22Rv1 (cell line): ENCODE data around the gene APOLD1.

ENCODE experiments used
- ZFX ChIP-seq: fragments of 450-650 bp; IDR thresholded peaks from 2 replicates; pipeline ENCODE4 v1.6.1; 2017; ENCODE audit warnings: antibody characterized with exemption, borderline replicate concordance
- TF ChIP-seq, protein P1 (sequence below): fragments of 450-650 bp; IDR thresholded peaks from 2 replicates; pipeline ENCODE4 v1.5.1; 2017; ENCODE audit warnings: mild to moderate bottlenecking

DNA sequence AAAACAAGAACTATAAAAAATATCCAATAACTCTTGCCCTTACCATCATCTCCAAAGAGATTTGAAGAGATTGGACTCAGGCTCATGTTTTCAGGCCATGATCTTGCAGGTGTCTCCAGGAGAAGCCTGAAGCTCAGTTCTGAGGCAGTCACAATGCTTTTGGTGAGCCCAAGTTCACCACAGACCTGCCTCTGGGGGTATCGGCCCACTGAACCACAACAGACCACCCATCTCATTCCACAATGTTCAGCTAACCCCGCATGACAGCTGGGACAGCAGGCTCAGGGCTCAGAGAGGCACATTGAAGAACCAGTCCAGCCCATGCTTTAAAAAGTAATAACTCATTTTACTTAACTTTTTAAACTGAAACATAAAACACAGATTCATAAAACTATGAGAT lies 28.3 kb upstream of the APOLD1 start:
- TF ChIP-seq, protein P1, sequence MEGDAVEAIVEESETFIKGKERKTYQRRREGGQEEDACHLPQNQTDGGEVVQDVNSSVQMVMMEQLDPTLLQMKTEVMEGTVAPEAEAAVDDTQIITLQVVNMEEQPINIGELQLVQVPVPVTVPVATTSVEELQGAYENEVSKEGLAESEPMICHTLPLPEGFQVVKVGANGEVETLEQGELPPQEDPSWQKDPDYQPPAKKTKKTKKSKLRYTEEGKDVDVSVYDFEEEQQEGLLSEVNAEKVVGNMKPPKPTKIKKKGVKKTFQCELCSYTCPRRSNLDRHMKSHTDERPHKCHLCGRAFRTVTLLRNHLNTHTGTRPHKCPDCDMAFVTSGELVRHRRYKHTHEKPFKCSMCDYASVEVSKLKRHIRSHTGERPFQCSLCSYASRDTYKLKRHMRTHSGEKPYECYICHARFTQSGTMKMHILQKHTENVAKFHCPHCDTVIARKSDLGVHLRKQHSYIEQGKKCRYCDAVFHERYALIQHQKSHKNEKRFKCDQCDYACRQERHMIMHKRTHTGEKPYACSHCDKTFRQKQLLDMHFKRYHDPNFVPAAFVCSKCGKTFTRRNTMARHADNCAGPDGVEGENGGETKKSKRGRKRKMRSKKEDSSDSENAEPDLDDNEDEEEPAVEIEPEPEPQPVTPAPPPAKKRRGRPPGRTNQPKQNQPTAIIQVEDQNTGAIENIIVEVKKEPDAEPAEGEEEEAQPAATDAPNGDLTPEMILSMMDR = no peak
- no peak for TF ChIP-seq ZFX
